ENCODE measurements around the gene SMIM11.
"Not testable (repeated sequence)": the region's sequence is repeated elsewhere in the genome, so short reads cannot be mapped to it uniquely, and the experiment has no call there.

SMIM11 gene

DNA sequence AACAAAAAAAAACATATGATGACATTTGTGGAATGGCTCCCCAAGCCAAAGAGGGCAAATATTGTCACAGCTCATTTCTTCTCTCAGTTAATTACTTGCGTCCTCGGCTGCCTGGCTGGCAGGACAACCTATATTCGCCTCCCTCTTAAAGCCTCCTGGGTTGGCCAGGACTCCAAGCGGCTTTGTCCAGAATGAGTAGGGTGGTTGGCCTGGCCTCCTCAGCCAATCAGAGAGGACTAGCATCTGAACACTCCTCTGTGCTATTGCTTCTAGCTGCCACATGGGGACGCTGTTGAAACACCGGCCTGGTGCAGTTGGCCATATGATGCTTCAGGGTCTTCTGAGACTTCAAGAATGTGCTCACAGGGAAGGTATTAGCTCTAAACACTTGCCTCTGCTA is 53.1 kb downstream of the SMIM11 start:
- not testable (repeated sequence) for DNase-seq

DNA sequence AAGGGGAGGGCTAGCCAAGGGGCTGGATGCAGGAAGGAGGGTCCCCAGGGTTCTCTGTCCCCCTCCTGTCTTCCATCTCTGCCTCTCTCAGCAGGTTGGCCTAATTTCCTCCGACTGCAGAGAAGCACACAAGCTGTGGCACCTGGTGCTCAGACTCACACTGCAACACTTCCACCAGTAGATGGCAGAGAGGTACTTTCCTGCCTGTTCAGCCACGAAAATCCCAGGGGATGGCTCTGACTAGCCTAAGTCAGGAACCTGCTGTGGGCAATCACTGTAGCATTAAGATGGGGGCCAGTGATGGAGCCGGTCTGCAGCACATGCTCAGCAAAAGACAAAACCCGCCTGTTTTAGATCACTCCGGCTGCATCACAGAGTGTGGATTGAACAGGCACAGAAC is 54.4 kb downstream of the SMIM11 start:
- not testable (repeated sequence) for DNase-seq
